Measurements from ENCODE around the gene PPP2R1B.

The PPP2R1B gene

DNA sequence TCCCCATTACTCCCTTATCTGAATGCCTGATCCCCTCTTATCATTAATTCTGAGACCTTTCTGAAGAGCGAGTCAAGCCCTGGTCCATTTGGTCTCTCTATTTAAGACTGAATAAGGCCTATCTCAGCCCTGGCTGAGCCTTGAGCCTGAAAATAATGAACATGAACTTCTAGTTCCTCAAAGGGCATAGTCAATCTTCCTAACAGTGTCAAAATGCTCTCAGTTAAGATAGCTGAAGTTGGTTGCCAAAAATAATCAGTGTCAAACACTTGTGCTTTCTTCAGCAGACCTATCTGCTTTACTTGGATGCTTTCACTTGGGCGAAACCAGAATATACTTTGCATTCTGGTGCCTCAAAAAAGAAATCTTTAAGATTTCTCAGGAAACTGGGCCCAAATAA, 42.6 kb upstream of the PPP2R1B start:
- Histone ChIP-seq H3K4me2 (ENCODE audit: low read depth, low read length, poor library complexity, severe bottlenecking) (no peak overlapping the region), H3K4me3 (ENCODE audit: insufficient read depth, low read length, poor library complexity, severe bottlenecking) (no peak overlapping the region), H3K79me2 (ENCODE audit: insufficient read depth, low read length) (no peaks in the 10 kb centered on the region), H3K9me3 (ENCODE audit: insufficient read depth, low read length) (no peaks in the 10 kb centered on the region), H4K20me1 (ENCODE audit: low read depth, low read length) (no peaks in the 10 kb centered on the region), H3K9me2 (replicated peaks; ENCODE audit: insufficient read depth, low read length) (no peaks in the 10 kb centered on the region), H3F3A (ENCODE audit: insufficient read depth) (no peaks in the 10 kb centered on the region), H3K9ac (ENCODE audit: low read length) (no peak overlapping the region), H2AFZ (ENCODE audit: low read depth, low read length, severe bottlenecking) (no peak overlapping the region), H3K36me3 (ENCODE audit: low read length) (peaks cover 8% of the 10 kb centered on the region; the same call in 1 of the 2 replicates), H3K27me3 (ENCODE audit: low read length) (no peaks in the 10 kb centered on the region), H3K27ac (ENCODE audit: low read depth, low read length) (no peak overlapping the region)
- TF ChIP-seq EZH2phosphoT487 (conservative IDR thresholded peaks at IDR 0.05; ENCODE audit: low read length), result no peak

DNA sequence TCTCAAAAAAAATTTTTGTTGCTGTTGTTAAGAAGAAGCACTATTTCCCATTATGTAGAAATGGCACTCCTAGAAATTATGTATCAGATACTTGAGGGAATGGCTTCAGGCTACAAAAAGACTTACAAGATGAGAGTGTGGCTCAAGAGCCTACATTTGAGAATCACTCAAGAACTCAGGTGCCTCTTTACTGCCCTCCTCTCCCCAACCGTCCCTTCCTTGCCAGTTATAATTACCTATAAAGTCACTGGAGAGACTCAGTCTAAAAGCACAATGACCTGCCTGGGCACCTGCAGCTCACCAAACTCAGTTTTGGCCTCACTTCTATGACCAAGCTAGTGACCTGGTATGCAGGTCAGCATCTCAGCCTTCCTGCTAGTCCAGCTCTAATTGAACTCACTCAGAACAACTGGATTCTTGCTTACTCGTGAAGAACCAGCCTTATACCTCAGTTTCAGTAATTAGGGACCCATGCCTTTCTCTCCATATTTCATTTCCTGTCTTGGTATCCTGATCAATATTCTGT, 41.9 kb upstream of the PPP2R1B start:
- Histone ChIP-seq H3K27me3 (ENCODE audit: low read length) (no peaks in the 10 kb centered on the region), H3K4me2 (ENCODE audit: low read depth, low read length, poor library complexity, severe bottlenecking) (no peak overlapping the region), H2AFZ (ENCODE audit: low read depth, low read length, severe bottlenecking) (no peak overlapping the region), H4K20me1 (ENCODE audit: low read depth, low read length) (no peaks in the 10 kb centered on the region), H3K36me3 (ENCODE audit: low read length) (peaks cover 8% of the 10 kb centered on the region; the same call in 1 of the 2 replicates), H3K79me2 (ENCODE audit: insufficient read depth, low read length) (no peaks in the 10 kb centered on the region), H3K9me3 (ENCODE audit: insufficient read depth, low read length) (no peaks in the 10 kb centered on the region), H3F3A (ENCODE audit: insufficient read depth) (no peaks in the 10 kb centered on the region), H3K27ac (ENCODE audit: low read depth, low read length) (no peak overlapping the region), H3K9me2 (replicated peaks; ENCODE audit: insufficient read depth, low read length) (no peaks in the 10 kb centered on the region), H3K9ac (ENCODE audit: low read length) (no peak overlapping the region), H3K4me3 (ENCODE audit: insufficient read depth, low read length, poor library complexity, severe bottlenecking) (no peak overlapping the region)
- no peak for TF ChIP-seq EZH2phosphoT487 (conservative IDR thresholded peaks at IDR 0.05; ENCODE audit: low read length)
- TF ChIP-seq, protein P1, sequence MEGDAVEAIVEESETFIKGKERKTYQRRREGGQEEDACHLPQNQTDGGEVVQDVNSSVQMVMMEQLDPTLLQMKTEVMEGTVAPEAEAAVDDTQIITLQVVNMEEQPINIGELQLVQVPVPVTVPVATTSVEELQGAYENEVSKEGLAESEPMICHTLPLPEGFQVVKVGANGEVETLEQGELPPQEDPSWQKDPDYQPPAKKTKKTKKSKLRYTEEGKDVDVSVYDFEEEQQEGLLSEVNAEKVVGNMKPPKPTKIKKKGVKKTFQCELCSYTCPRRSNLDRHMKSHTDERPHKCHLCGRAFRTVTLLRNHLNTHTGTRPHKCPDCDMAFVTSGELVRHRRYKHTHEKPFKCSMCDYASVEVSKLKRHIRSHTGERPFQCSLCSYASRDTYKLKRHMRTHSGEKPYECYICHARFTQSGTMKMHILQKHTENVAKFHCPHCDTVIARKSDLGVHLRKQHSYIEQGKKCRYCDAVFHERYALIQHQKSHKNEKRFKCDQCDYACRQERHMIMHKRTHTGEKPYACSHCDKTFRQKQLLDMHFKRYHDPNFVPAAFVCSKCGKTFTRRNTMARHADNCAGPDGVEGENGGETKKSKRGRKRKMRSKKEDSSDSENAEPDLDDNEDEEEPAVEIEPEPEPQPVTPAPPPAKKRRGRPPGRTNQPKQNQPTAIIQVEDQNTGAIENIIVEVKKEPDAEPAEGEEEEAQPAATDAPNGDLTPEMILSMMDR (IDR thresholded peaks at IDR 0.05; ENCODE audit: insufficient read depth, low read length, poor library complexity, severe bottlenecking), result no peak

DNA sequence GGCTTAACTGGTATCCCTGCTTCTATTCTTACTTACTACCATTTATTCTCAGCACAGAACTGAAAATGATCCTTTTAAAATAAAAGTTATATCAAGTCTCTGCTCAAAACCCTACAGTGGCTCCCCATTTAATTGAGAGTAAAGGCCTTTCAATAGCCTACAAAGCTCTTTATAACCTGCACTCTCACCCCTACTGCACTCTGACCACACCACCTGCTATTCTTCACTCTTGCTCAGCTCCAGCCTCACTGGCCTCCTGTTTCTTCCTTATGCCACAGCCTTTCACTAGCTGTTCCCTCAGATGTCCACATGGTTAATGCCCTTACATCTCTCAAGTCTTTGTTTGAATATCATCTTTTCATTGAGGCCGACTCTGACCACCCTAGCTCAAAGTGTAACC, 40.9 kb upstream of the PPP2R1B start:
- Histone ChIP-seq H3K9me2 (replicated peaks; ENCODE audit: insufficient read depth, low read length) (no peaks in the 10 kb centered on the region), H4K20me1 (ENCODE audit: low read depth, low read length) (no peaks in the 10 kb centered on the region), H3K36me3 (ENCODE audit: low read length) (peaks cover 12% of the 10 kb centered on the region; the same call in 1 of the 2 replicates), H3K4me2 (ENCODE audit: low read depth, low read length, poor library complexity, severe bottlenecking) (no peak overlapping the region), H3K79me2 (ENCODE audit: insufficient read depth, low read length) (no peaks in the 10 kb centered on the region), H3K4me3 (ENCODE audit: insufficient read depth, low read length, poor library complexity, severe bottlenecking) (no peak overlapping the region), H3K9me3 (ENCODE audit: insufficient read depth, low read length) (no peaks in the 10 kb centered on the region), H2AFZ (ENCODE audit: low read depth, low read length, severe bottlenecking) (no peak overlapping the region), H3K27ac (ENCODE audit: low read depth, low read length) (no peak overlapping the region), H3F3A (ENCODE audit: insufficient read depth) (no peaks in the 10 kb centered on the region), H3K27me3 (ENCODE audit: low read length) (no peaks in the 10 kb centered on the region), H3K9ac (ENCODE audit: low read length) (no peak overlapping the region)
- no peak for TF ChIP-seq EZH2phosphoT487 (conservative IDR thresholded peaks at IDR 0.05; ENCODE audit: low read length)
- TF ChIP-seq, protein P1 (IDR thresholded peaks at IDR 0.05; ENCODE audit: insufficient read depth, low read length, poor library complexity, severe bottlenecking), result no peak

DNA sequence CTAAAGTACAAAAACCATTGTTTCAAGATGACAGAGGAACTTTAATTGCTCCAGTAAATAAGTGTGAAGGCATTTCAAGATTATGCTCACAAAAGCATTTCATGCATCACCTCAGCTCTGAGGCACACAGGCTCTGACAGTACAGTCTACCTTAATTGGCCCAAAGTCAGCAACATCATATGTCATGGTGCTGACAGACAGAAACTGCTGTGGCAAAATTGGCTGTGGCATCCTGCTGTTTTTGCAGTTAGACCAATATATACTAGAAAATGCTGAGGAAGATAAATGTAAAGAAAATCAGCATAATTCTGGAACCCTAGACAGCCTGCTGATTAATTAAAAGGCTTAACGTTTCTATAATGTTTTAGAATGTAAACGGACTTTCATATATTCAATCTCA, 34.9 kb upstream of the PPP2R1B start:
- H3K9me2 ChIP-seq (replicated peaks; ENCODE audit: insufficient read depth, low read length), result no peaks in the 10 kb centered on the region
- TF ChIP-seq, protein P1 (IDR thresholded peaks at IDR 0.05; ENCODE audit: insufficient read depth, low read length, poor library complexity, severe bottlenecking), result no peak
- TF ChIP-seq EZH2phosphoT487 (conservative IDR thresholded peaks at IDR 0.05; ENCODE audit: low read length), result no peak
- no peaks in the 10 kb centered on the region for H3F3A ChIP-seq (ENCODE audit: insufficient read depth)
- no peaks in the 10 kb centered on the region; the same call in 1 of the 2 replicates for H3K9me3 ChIP-seq (ENCODE audit: insufficient read depth, low read length)
- no peaks in the 10 kb centered on the region for H4K20me1 ChIP-seq (ENCODE audit: low read depth, low read length)
- H3K79me2 ChIP-seq (ENCODE audit: insufficient read depth, low read length), result no peaks in the 10 kb centered on the region
- H3K27me3 ChIP-seq (ENCODE audit: low read length), result no peaks in the 10 kb centered on the region
- H2AFZ ChIP-seq (ENCODE audit: low read depth, low read length, severe bottlenecking), result no peak overlapping the region
- H3K27ac ChIP-seq (ENCODE audit: low read depth, low read length), result no peak overlapping the region
- H3K4me3 ChIP-seq (ENCODE audit: insufficient read depth, low read length, poor library complexity, severe bottlenecking), result no peak overlapping the region
- no peak overlapping the region for H3K4me2 ChIP-seq (ENCODE audit: low read depth, low read length, poor library complexity, severe bottlenecking)
- no peak overlapping the region for H3K9ac ChIP-seq (ENCODE audit: low read length)
- 0 out of 2 replicates have a peak, but pooled peaks cover 8% of the 10 kb centered on the region for H3K36me3 ChIP-seq (ENCODE audit: low read length)

All from SU-DHL-6 (cell line).